Trophoblast cell (in vitro differentiated cells and primary cell): ENCODE measurements around the gene SLC7A6.

Experiments
- DNase-seq, 2 donors: peaks; one replicate each; pipeline ENCODE4 v3.0.0-alpha.2; 2016
- H2AFZ ChIP-seq: 2 replicates; pipeline ENCODE4 v1.6.1; 2013; ENCODE audit warnings: low read length, moderate library complexity, mild to moderate bottlenecking; ENCODE audit not compliant: insufficient read depth, poor library complexity
- H2AK5ac ChIP-seq: 2 replicates; pipeline ENCODE4 v1.6.1; 2013; ENCODE audit warnings: mild to moderate bottlenecking, low read length
- H2BK120ac ChIP-seq: 2 replicates; pipeline ENCODE4 v1.6.1; 2013; ENCODE audit warnings: low read length, mild to moderate bottlenecking, moderate library complexity; ENCODE audit not compliant: insufficient read depth, poor library complexity
- H2BK12ac ChIP-seq: 2 replicates; pipeline ENCODE4 v1.6.1; 2013; ENCODE audit warnings: mild to moderate bottlenecking, low read length, moderate library complexity
- H2BK5ac ChIP-seq: 2 replicates; pipeline ENCODE4 v1.6.1; 2013; ENCODE audit warnings: low read length, low read depth, moderate library complexity, mild to moderate bottlenecking; ENCODE audit not compliant: poor library complexity
- H3K14ac ChIP-seq: 2 replicates; pipeline ENCODE4 v1.6.1; 2013; ENCODE audit warnings: mild to moderate bottlenecking, low read length
- H3K18ac ChIP-seq: 2 replicates; pipeline ENCODE4 v1.6.1; 2013; ENCODE audit warnings: mild to moderate bottlenecking, low read length
- H3K23ac ChIP-seq: 2 replicates; pipeline ENCODE4 v1.6.1; 2013; ENCODE audit warnings: low read length
- H3K27ac ChIP-seq: 2 replicates; pipeline ENCODE4 v1.5.1; 2013; ENCODE audit warnings: low read depth, mild to moderate bottlenecking, inconsistent platforms, low read length, moderate library complexity
- H3K27me3 ChIP-seq: 2 replicates; pipeline ENCODE4 v1.6.1; 2013; ENCODE audit warnings: inconsistent platforms, mild to moderate bottlenecking, low read length, moderate library complexity; ENCODE audit not compliant: insufficient read depth
- H3K36me3 ChIP-seq, 2 experiments: 1 replicate in 1 of 2; 2 replicates in 1 of 2; pipeline ENCODE4 v1.6.1; 2013; ENCODE audit warnings: low read length in 2 of 2, mild to moderate bottlenecking in 2 of 2, moderate library complexity in 1 of 2; ENCODE audit not compliant: insufficient read depth in 2 of 2, control insufficient read depth in 1 of 2
- H3K4ac ChIP-seq: 2 replicates; pipeline ENCODE4 v1.6.1; 2013; ENCODE audit warnings: low read depth, mild to moderate bottlenecking, low read length, moderate library complexity
- H3K4me1 ChIP-seq, 2 experiments: 1 replicate in 1 of 2; 2 replicates in 1 of 2; pipeline ENCODE4 v1.6.1; 2013; ENCODE audit warnings: low read length in 2 of 2, mild to moderate bottlenecking in 2 of 2, moderate library complexity in 1 of 2; ENCODE audit not compliant: insufficient read depth in 2 of 2, control insufficient read depth in 1 of 2
- H3K4me2 ChIP-seq: 2 replicates; pipeline ENCODE4 v1.6.1; 2013; ENCODE audit warnings: inconsistent platforms, mild to moderate bottlenecking, low read length, moderate library complexity
- H3K4me3 ChIP-seq: 2 replicates; pipeline ENCODE4 v1.5.1; 2013; ENCODE audit warnings: mild to moderate bottlenecking, low read depth, low read length, inconsistent platforms
- H3K79me1 ChIP-seq: one replicate; pipeline ENCODE4 v1.6.1; 2013; ENCODE audit warnings: low read length
- H3K79me2 ChIP-seq: 2 replicates; pipeline ENCODE4 v1.6.1; 2013; ENCODE audit warnings: low read length, mild to moderate bottlenecking; ENCODE audit not compliant: control insufficient read depth, insufficient read depth, poor library complexity
- H3K9ac ChIP-seq: 2 replicates; pipeline ENCODE4 v1.6.1; 2013; ENCODE audit warnings: mild to moderate bottlenecking, low read length
- H3K9me3 ChIP-seq: 2 replicates; pipeline ENCODE4 v1.6.1; 2013; ENCODE audit warnings: low read depth, mild to moderate bottlenecking, control low read depth, inconsistent platforms, low read length; ENCODE audit not compliant: insufficient read depth
- H4K12ac ChIP-seq: 2 replicates; pipeline ENCODE4 v1.6.1; 2013; ENCODE audit warnings: low read depth, mild to moderate bottlenecking, low read length, moderate library complexity
- H4K8ac ChIP-seq: 2 replicates; pipeline ENCODE4 v1.6.1; 2013; ENCODE audit warnings: low read depth, mild to moderate bottlenecking, low read length, moderate library complexity
- H4K91ac ChIP-seq: one replicate; pipeline ENCODE4 v1.6.1; 2013; ENCODE audit warnings: low read depth, mild to moderate bottlenecking, low read length, moderate library complexity
- WGBS: extraction: QIAGEN DNeasy Blood & Tissue Kit; methylation state at CpG from one replicate; pipeline ENCODE4 v1.1.7; 2013; ENCODE audit warnings: missing lambda C conversion rate; ENCODE audit not compliant: insufficient read length, insufficient coverage; ENCODE audit errors: extremely low coverage; 5-methylcytosine and 5-hydroxymethylcytosine counted together

Gene SLC7A6

DNA sequence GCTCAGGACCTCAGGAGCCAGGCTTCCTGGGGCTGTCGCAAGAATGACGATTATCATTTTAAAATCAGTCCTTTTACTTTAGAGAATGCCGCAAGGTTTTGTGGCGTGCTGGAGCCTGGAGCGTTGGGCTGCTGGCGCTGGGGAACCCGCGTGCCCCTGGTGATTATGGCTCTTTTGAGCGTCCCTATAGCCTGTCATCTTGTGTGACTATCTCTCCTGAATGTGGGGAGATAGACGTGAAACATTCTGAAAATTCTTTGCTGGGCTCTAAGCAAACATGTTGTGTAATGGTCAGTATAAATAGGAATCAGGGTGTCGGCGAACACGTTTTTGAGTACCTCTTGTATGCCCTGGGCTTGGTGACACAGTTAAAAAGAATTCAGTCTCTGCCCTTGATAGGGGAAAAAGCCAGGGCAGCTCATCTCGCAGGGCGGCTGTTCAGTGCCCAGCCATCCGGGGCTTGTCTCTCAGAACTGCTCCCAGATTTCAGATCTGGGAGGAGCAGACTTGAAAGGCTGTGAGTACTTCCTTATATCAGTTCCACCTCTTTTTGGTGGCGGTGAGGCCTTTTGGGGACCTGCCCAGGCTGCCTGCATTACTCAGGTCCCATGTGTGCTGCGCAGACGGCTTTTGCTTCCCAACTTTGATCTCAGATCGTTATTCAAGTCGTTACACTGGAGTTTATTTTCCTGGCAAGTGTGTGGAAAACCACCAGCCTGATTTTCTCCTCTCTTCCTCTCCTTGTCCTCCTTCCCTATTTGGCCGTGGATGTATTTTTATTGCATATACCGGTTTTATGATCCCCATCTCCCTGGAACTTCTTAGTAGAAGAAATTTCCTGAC, 973 bp downstream of the SLC7A6 start:
- peak overlapping the region; percentile 99 for H4K12ac ChIP-seq
- peak overlapping the region; percentile 97 for H2BK5ac ChIP-seq
- H3K9me3 ChIP-seq: no peaks in the 10 kb centered on the region
- peak overlapping the region; percentile 100 for H3K18ac ChIP-seq
- H3K4me3 ChIP-seq: peak overlapping the region; percentile 91
- H4K8ac ChIP-seq: peak overlapping the region; percentile 96
- peak overlapping the region; percentile 98 for H2AFZ ChIP-seq
- peak overlapping the region; percentile 83 for H2BK12ac ChIP-seq
- peak overlapping the region; percentile 100 for H2BK120ac ChIP-seq
- H3K27ac ChIP-seq: peak overlapping the region; percentile 99
- peak; percentile 97 to 98 for DNase-seq
- H3K14ac ChIP-seq: peak overlapping the region; percentile 94
- peak overlapping the region; percentile 95 for H3K4ac ChIP-seq
- no peaks in the 10 kb centered on the region for H3K27me3 ChIP-seq
- H3K4me2 ChIP-seq: peak overlapping the region; percentile 93
- H4K91ac ChIP-seq: peak overlapping the region; percentile 96
- peaks cover 19% of the 10 kb centered on the region for H3K79me1 ChIP-seq
- WGBS: no CpG with 5 or more reads among the region's 23 CpGs
- peak overlapping the region; percentile 60 for H2AK5ac ChIP-seq
- peaks cover 4 to 15% of the 10 kb centered on the region in 2 experiments for H3K4me1 ChIP-seq
- peaks cover 15% of the 10 kb centered on the region for H3K79me2 ChIP-seq
- H3K23ac ChIP-seq: no peak overlapping the region
- H3K9ac ChIP-seq: peak overlapping the region; percentile 96
- peaks cover 2 to 3% of the 10 kb centered on the region in 2 experiments for H3K36me3 ChIP-seq

DNA sequence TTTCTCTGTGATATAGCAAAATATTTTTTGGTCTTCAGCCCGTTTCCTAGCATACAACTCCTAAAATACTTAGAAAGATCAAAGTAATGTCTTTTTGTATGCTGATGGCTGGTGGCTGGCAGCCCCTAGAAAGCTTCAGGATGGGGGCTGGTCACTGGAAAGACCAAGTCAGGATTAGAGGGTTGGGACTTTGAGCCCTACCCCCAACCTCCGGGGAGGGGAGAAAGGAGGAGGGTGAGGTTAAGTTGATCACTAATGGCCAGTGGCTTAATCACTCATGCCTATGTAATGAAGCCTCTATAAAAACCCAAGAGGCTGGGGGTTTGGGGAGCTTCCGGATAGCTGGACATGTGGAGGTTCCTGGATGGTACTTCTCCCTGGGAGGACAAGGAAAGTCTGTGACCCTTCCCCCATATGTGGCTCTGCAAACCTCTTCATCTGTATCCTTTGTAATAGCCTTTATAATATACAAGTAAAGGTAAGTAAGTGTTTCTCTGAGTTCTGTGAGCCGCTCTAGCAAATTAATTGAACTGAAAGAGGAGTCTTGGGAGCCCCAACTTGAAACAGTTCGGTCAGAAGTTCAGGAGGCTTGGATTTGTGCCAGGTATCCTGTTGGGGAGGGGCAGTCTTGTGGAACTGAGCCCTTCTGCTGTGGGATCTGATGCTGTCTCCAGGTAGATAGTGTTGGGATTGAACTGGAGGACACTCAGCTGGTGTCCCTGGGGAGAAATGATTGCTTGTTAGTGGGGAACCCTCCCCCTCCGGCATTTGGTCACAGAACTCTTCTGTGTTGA, 3.5 kb downstream of the SLC7A6 start:
- Histone ChIP-seq H2AK5ac (no peak overlapping the region), H2AFZ (no peak overlapping the region)
- WGBS: no CpG with 5 or more reads among the region's 6 CpGs

DNA sequence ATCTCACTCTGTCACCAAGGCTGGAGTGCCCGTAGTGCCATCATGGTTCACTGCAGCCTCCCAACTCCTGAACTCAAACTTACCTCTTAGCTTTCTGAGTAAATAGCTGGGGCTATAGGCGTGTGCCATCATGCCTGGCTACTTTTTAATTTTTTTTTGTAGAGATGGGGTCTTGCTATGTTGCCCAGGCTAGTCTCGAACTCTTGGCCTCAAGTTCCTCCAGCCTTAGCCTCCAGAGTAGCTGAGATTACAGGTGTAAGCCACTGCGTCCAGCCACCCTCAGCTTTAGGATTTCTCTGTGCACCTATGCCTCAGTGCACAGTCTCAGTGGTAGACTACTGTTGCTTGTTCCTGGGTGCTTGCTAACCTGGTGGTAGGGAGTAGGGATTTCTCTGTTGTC, 5.5 kb downstream of the SLC7A6 start:
- no peaks in the 10 kb centered on the region for H3K9me3 ChIP-seq
- no peak overlapping the region for H2BK5ac ChIP-seq
- H4K12ac ChIP-seq: no peak overlapping the region
- no peak overlapping the region for H3K4me2 ChIP-seq
- H3K9ac ChIP-seq: no peak overlapping the region
- H3K14ac ChIP-seq: no peak overlapping the region
- H3K23ac ChIP-seq: peak overlapping the region; percentile 17
- H4K91ac ChIP-seq: no peak overlapping the region
- peak overlapping the region; percentile 14 for H3K4ac ChIP-seq
- DNase-seq: no peak
- peak overlapping the region; percentile 46 for H2BK12ac ChIP-seq
- H3K18ac ChIP-seq: peak overlapping the region; percentile 57
- H2AFZ ChIP-seq: no peak overlapping the region
- H3K27ac ChIP-seq: no peak overlapping the region
- peak overlapping the region; percentile 19 for H4K8ac ChIP-seq
- H3K4me3 ChIP-seq: no peak overlapping the region
- H3K36me3 ChIP-seq: peaks cover 14 to 26% of the 10 kb centered on the region in 2 experiments
- H3K79me1 ChIP-seq: peaks cover 12% of the 10 kb centered on the region
- no CpG with 5 or more reads among the region's 4 CpGs for WGBS
- no peak overlapping the region for H2AK5ac ChIP-seq
- peaks cover 9% of the 10 kb centered on the region for H3K79me2 ChIP-seq
- peaks cover 6 to 10% of the 10 kb centered on the region in 2 experiments for H3K4me1 ChIP-seq
- H3K27me3 ChIP-seq: no peaks in the 10 kb centered on the region
- no peak overlapping the region for H2BK120ac ChIP-seq

More for the DNA sequence above, 3.5 kb downstream of the SLC7A6 start:
- Histone ChIP-seq H3K14ac (no peak overlapping the region), H4K12ac (no peak overlapping the region), H3K4ac (peak overlapping the region; percentile 66), H3K4me2 (no peak overlapping the region), H4K8ac (no peak overlapping the region), H2BK120ac (no peak overlapping the region), H2BK12ac (peak overlapping the region; percentile 15), H3K79me1 (peaks cover 22% of the 10 kb centered on the region), H2BK5ac (no peak overlapping the region), H3K9me3 (no peaks in the 10 kb centered on the region), H3K4me1 (peaks cover 8 to 15% of the 10 kb centered on the region in 2 experiments), H3K36me3 (peaks cover 7 to 8% of the 10 kb centered on the region in 2 experiments), H3K9ac (no peak overlapping the region), H4K91ac (no peak overlapping the region), H3K79me2 (peaks cover 17% of the 10 kb centered on the region), H3K27ac (no peak overlapping the region), H3K23ac (no peak overlapping the region), H3K4me3 (no peak overlapping the region), H3K18ac (no peak overlapping the region), H3K27me3 (no peaks in the 10 kb centered on the region)
- no peak for DNase-seq

DNA sequence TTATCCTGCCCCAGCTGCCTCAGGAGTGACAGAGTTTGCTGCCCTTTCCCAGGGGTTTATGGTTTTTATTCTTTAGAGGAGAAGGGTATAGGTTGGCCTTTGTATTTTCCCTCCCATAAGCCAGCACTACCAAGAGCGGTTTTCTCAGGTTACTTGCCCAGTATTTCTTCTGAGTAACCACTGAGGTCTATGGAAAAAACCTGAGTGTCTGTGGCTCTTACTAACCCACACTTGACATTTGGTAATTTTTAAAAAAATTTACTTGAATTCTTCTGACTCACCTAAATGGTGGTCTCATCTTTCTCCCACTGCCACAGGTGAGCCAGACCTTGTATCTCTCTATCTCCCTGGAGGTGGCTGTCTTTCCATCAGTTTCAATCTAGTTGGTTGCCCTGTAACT, 6.0 kb downstream of the SLC7A6 start:
- DNase-seq: no peak
- Histone ChIP-seq H2AFZ (no peak overlapping the region), H4K91ac (no peak overlapping the region), H3K79me1 (peaks cover 9% of the 10 kb centered on the region), H3K4me2 (no peak overlapping the region), H2BK120ac (no peak overlapping the region), H3K18ac (no peak overlapping the region), H3K27ac (no peak overlapping the region), H2BK5ac (no peak overlapping the region), H4K12ac (no peak overlapping the region), H2AK5ac (no peak overlapping the region), H2BK12ac (no peak overlapping the region), H3K9ac (no peak overlapping the region), H3K4me1 (peaks cover 6 to 10% of the 10 kb centered on the region in 2 experiments), H3K4ac (peak overlapping the region; percentile 14), H3K4me3 (no peak overlapping the region), H3K36me3 (peaks cover 18 to 30% of the 10 kb centered on the region in 2 experiments), H3K23ac (no peak overlapping the region), H3K14ac (no peak overlapping the region), H3K9me3 (no peaks in the 10 kb centered on the region), H4K8ac (peak overlapping the region; percentile 19), H3K79me2 (peaks cover 8% of the 10 kb centered on the region), H3K27me3 (no peaks in the 10 kb centered on the region)
- no CpG with 5 or more reads among the region's 1 CpG for WGBS
